Ascending aorta (tissue), 2 donors: ENCODE results near the gene CLDN5. TPM values are rescaled to one million over a fixed set of nuclear protein-coding genes. Genes with fewer than 3 reads are reported as not detected.

Source experiments
- DNase-seq, 2 donors: peaks; one replicate each; pipeline ENCODE4 v3.0.0-alpha.2; 2019; ENCODE audit warnings: low spot score in 2 of 2
- H3K27ac ChIP-seq, 2 donors: fragments of 200-600 bp; sonication (generic); one replicate each; pipeline ENCODE4 v1.5.1; 2016 to 2017; ENCODE audit warnings: mild to moderate bottlenecking in 1 of 2
- H3K27me3 ChIP-seq: fragments of 200-600 bp; sonication (generic); one replicate; pipeline ENCODE4 v1.5.1; 2017
- H3K36me3 ChIP-seq, 2 donors: fragments of 200-600 bp; sonication (generic); one replicate each; pipeline ENCODE4 v1.5.1; 2016
- H3K4me1 ChIP-seq, 2 donors: fragments of 200-600 bp; sonication (generic); one replicate each; pipeline ENCODE4 v1.5.1; 2016 to 2017; ENCODE audit warnings: mild to moderate bottlenecking in 1 of 2
- H3K4me3 ChIP-seq, 2 donors: fragments of 200-600 bp; sonication (generic); one replicate each; pipeline ENCODE4 v1.5.1; 2016 to 2017; ENCODE audit warnings: mild to moderate bottlenecking in 1 of 2
- H3K9me3 ChIP-seq, 2 donors: fragments of 200-600 bp; sonication (generic); one replicate each; pipeline ENCODE4 v1.5.1; 2016
- intact Hi-C: fragments of 100-400 bp; cut with DNase I; formaldehyde crosslinking; loops from one replicate; pipeline ENCODE4 v1.15.1; 2023
- total RNA-seq: library from RNA; depleted of rRNA; stranded (reverse); fragments of >200 nt; gene quantifications from one replicate; pipeline ENCODE4 v1.1.0, GENCODE V29; 2016
- TF ChIP-seq, protein P1 (sequence below), 3 experiments: fragments of 200-600 bp in 2 of 3; fragments of 450-650 bp in 1 of 3; sonication (generic) in 2 of 3; IDR thresholded peaks; one replicate each; pipeline ENCODE4 v1.5.1; 2016 to 2019; ENCODE audit warnings: antibody characterized with exemption in 3 of 3, mild to moderate bottlenecking in 1 of 3, moderate library complexity in 1 of 3

Gene CLDN5
- total RNA-seq, 1 donor from 2014 or later: 482 TPM

DNA sequence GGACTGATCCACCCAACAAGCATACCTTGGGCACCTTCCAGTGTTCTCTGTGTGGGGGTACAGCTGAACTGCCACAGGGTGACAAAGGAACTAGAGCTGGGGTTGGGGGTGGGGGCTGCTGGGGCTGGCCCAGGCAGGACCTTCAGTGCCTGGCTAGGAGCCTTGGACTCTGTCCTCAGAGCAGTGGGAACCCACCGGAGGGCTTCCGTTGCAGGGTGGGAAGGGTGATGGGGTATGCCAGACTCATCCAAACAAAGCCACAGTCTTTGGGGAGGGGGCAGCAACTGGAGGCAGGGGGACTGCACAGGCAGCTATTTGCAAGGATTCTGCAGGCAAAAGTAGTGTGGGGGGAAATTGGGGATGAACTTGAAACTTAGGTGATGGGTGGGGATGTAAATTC lies 35.7 kb upstream of the CLDN5 start:
- H3K4me3 ChIP-seq: no peak overlapping the region
- no peaks in the 10 kb centered on the region for H3K4me1 ChIP-seq
- no peak for DNase-seq
- H3K36me3 ChIP-seq: no peaks in the 10 kb centered on the region
- H3K27me3 ChIP-seq: no peaks in the 10 kb centered on the region
- no peaks in the 10 kb centered on the region for H3K9me3 ChIP-seq
- TF ChIP-seq, protein P1, sequence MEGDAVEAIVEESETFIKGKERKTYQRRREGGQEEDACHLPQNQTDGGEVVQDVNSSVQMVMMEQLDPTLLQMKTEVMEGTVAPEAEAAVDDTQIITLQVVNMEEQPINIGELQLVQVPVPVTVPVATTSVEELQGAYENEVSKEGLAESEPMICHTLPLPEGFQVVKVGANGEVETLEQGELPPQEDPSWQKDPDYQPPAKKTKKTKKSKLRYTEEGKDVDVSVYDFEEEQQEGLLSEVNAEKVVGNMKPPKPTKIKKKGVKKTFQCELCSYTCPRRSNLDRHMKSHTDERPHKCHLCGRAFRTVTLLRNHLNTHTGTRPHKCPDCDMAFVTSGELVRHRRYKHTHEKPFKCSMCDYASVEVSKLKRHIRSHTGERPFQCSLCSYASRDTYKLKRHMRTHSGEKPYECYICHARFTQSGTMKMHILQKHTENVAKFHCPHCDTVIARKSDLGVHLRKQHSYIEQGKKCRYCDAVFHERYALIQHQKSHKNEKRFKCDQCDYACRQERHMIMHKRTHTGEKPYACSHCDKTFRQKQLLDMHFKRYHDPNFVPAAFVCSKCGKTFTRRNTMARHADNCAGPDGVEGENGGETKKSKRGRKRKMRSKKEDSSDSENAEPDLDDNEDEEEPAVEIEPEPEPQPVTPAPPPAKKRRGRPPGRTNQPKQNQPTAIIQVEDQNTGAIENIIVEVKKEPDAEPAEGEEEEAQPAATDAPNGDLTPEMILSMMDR (IDR thresholded peaks at IDR 0.05): no peak
- intact Hi-C loops: no loop called here
- no peak overlapping the region for H3K27ac ChIP-seq

GRCh38 chr22:19559324-19559811 lies 35.2 kb upstream of the CLDN5 start:
- H3K4me3 ChIP-seq: no peak overlapping the region
- H3K4me1 ChIP-seq: no peaks in the 10 kb centered on the region
- no peaks in the 10 kb centered on the region for H3K36me3 ChIP-seq
- TF ChIP-seq, protein P1 (IDR thresholded peaks at IDR 0.05): no peak
- intact Hi-C loops: no loop called here
- no peak for DNase-seq
- H3K27me3 ChIP-seq: no peaks in the 10 kb centered on the region
- no peak overlapping the region for H3K27ac ChIP-seq
- no peaks in the 10 kb centered on the region for H3K9me3 ChIP-seq

- Histone ChIP-seq H3K27ac (no peak overlapping the region), H3K4me1 (no peaks in the 10 kb centered on the region), H3K27me3 (no peaks in the 10 kb centered on the region), H3K9me3 (no peaks in the 10 kb centered on the region), H3K4me3 (no peak overlapping the region), H3K36me3 (no peaks in the 10 kb centered on the region)
- intact Hi-C loops: no loop called here
- no peak for DNase-seq
- TF ChIP-seq, protein P1 (IDR thresholded peaks at IDR 0.05): no peak
Observed at GRCh38 chr22:19556963-19557545, 32.8 kb upstream of the CLDN5 start.

DNA sequence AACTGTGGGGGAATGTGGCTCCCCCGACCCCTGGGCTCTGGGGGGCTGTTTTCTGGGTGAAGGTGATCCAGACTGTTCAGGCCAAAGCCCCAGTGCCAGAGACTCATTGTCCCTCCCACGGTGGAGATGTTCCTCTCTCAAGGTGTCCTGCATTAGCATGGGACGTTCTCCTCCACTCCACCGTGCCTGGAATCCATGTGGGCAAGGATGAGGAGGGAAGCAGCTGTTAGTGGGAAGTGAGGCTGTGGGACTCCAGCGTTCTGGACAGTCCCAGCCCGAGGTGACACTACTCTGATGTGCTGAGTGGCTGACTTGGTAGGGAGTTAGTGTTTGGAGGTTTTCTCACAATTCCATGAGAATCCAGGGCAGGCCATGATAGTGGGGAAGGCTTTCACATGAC lies 31.4 kb upstream of the CLDN5 start:
- TF ChIP-seq, protein P1 (IDR thresholded peaks at IDR 0.05): no peak
- Histone ChIP-seq H3K36me3 (no peaks in the 10 kb centered on the region), H3K27ac (no peak overlapping the region), H3K4me1 (no peaks in the 10 kb centered on the region), H3K4me3 (no peak overlapping the region), H3K27me3 (no peaks in the 10 kb centered on the region), H3K9me3 (no peaks in the 10 kb centered on the region)
- intact Hi-C loops: no loop called here
- DNase-seq: no peak

DNA sequence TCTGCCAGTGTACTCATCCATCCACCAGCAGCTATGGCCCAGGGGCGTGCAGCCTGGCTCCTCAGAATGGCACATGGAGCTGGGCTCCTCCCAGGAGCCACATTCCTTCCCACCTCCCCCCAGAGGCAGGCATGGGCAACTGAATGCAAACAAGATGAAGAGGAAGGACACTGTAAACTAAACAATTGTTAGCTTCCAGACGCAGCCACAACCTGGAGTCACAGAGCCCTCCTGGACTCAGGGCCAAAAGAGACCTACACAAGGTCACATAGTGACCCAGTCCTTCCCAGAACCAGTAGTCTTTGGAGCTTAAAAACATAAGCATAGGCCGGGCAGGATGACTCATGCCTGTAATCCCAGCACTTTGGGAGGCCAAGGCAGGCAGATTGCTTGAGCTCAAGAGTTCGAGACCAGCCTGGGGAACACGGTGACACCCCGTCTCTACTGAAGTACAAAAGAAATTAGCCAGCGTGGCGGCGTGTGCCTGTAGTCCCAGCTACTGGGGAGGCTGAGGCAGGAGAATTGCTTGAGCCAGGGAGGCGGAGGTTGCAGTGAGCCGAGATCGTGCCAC lies 30.7 kb upstream of the CLDN5 start:
- H3K9me3 ChIP-seq: no peaks in the 10 kb centered on the region
- H3K27me3 ChIP-seq: no peaks in the 10 kb centered on the region
- H3K4me3 ChIP-seq: no peak overlapping the region
- TF ChIP-seq, protein P1 (IDR thresholded peaks at IDR 0.05): no peak
- H3K27ac ChIP-seq: no peak overlapping the region
- intact Hi-C loops: no loop called here
- no peaks in the 10 kb centered on the region for H3K36me3 ChIP-seq
- no peaks in the 10 kb centered on the region for H3K4me1 ChIP-seq
- no peak for DNase-seq
